ENCODE measurements around the gene S1PR4.
"Not testable (repeated sequence)": the region's sequence is repeated elsewhere in the genome, so short reads cannot be mapped to it uniquely, and the experiment has no call there.

Gene S1PR4

GRCh38 chr19:3211191-3211590, 32.6 kb downstream of the S1PR4 start:
- in situ Hi-C loops (cut with MboI; ENCODE audit: low sequenced_read_pairs): no loop called here

GRCh38 chr19:3213159-3213558, 34.6 kb downstream of the S1PR4 start:
- in situ Hi-C loops (cut with MboI; ENCODE audit: low sequenced_read_pairs): no loop called here

- in situ Hi-C loops (cut with MboI; ENCODE audit: low sequenced_read_pairs): no loop called here
These were observed 38.3 kb downstream of the S1PR4 start for GRCh38 chr19:3216874-3217273.

- in situ Hi-C loops (cut with MboI; ENCODE audit: low sequenced_read_pairs): no loop called here
These were observed 42.0 kb downstream of the S1PR4 start for GRCh38 chr19:3220576-3220975.

- in situ Hi-C loops (cut with MboI; ENCODE audit: low sequenced_read_pairs): not testable (repeated sequence)
These were observed 43.0 kb downstream of the S1PR4 start for GRCh38 chr19:3221576-3221975.

DNA sequence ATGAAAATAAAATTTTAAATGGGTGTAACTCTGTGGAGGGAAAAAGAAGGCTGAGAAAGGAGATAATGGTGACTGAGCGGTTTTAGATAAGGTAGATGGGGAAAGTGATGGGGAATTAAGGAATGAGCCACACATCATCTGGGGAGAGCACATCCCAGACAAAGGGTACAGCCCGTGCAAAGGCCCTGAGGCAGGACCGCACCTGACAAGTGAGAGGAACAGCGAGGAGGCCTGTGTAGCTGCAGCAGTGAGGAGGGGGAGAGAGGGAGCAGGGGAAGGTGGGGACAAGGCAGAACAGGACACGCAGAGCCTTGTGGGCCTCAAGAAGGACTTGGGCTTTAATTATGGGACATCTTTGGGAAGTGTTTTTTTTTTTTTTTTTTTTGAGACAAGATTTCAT, 44.1 kb downstream of the S1PR4 start:
- in situ Hi-C loops (cut with MboI; ENCODE audit: low sequenced_read_pairs): no loop called here

GRCh38 chr19:3224346-3225168, 46.0 kb downstream of the S1PR4 start, which contains the start of gene CELF5:
CELF5 (plus strand) TSS chr19:3224661; CDS start chr19:3224740, 79 bp downstream.
- in situ Hi-C loops (cut with MboI; ENCODE audit: low sequenced_read_pairs): no loop called here

DNA sequence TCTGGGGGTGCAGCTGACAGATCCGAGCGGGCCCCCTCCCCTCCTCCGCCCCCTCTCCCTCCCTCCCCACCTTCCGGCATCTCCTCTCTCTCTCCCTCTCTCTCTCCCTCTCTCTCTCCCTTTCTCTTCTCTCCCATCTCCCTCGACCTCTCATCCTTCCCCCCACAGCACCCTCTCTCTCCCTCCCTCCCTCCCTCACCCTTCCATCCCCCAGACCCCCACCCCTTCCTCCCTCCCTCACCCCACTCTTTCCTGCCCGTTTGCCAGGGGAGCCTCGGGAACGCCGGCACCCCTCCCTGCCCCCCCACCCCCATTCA, 46.6 kb downstream of the S1PR4 start:
- in situ Hi-C loops (cut with MboI; ENCODE audit: low sequenced_read_pairs): no loop called here

DNA sequence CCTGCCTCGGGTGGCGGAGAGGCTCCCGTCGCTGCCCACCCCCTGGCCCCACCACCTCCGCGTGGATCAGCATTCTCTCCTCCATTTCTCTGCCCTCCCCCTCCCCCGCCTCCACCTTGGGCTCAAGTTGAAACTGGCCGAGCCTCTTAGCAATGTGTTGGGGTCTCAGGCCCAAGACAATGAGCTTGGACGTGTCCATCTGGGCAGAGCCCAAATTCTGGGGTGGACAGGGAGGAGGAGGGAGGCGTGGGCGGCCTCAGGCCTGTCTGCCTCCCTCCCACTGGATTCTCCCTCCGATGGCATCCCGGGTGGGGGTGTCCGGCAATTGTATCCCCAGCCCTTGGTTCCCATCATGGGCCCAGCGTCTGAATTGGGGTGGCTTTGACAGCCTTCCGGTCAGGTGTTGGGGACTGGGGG, 47.1 kb downstream of the S1PR4 start:
- in situ Hi-C loops (cut with MboI; ENCODE audit: low sequenced_read_pairs): no loop called here

GRCh38 chr19:3227054-3227626, 48.6 kb downstream of the S1PR4 start:
- in situ Hi-C loops (cut with MboI; ENCODE audit: low sequenced_read_pairs): no loop called here

DNA sequence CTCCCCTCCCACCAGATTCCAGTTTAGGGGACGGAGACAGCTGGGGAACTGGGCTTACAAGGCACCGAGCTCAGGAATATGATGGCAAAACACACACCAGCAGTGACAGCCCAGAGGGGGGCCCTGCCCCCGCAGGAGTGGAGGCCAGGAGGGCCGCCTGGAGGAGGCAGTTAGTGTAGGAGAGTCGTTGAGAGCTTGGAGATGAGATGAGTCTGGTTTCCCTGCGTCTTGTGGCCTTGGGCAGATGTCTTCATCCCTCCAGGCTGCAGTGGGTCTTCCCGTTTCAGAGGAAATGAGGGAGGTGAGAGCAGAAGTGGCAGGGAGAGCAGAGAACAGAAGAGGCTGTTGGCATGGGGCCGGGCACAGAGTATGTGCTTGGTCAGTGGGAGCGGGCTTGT, 50.8 kb downstream of the S1PR4 start:
- in situ Hi-C loops (cut with MboI; ENCODE audit: low sequenced_read_pairs): no loop called here

Data from hTERT RPE-1 (cell line).